ENCODE data around the gene TUBGCP5. TPM values are rescaled to one million over a fixed set of nuclear protein-coding genes. Genes with fewer than 3 reads are reported as not detected.

The TUBGCP5 gene
- total RNA-seq, 3 donors from 2014 or later (not counting 1 experiment from before 2014, with no cell fraction given) = 14.7 to 20.4 (median 17.5) TPM

- no peaks in the 10 kb centered on the region for H3K36me3 Mint-ChIP-seq
- no peak for ATAC-seq
- no peak for TF ChIP-seq CTCF (IDR thresholded peaks at IDR 0.05)
- Histone ChIP-seq H3K27ac (ENCODE audit: low read length) (no peak overlapping the region), H3K9me3 (ENCODE audit: control insufficient read depth, insufficient read depth, low read length) (no peaks in the 10 kb centered on the region), H3K27me3 (ENCODE audit: control insufficient read depth, insufficient read depth, low read length) (no peaks in the 10 kb centered on the region), H3K4me1 (ENCODE audit: control insufficient read depth, insufficient read depth, low read length) (no peaks in the 10 kb centered on the region), H3K36me3 (ENCODE audit: control insufficient read depth, insufficient read depth, low read length) (no peaks in the 10 kb centered on the region), H3K4me3 (ENCODE audit: low read length) (no peak overlapping the region)
- DNase-seq = no peak
- 77% methylated on average over 5 of the region's 5 CpGs for WGBS (ENCODE audit: insufficient coverage)
- no peaks in the 10 kb centered on the region for H3K27me3 Mint-ChIP-seq (ENCODE audit: low read depth in 2 of 2)
- H3K9me3 Mint-ChIP-seq = no peaks in the 10 kb centered on the region
- H3K4me3 Mint-ChIP-seq = no peak overlapping the region
- H3K4me1 Mint-ChIP-seq = peaks cover 0 to 5% of the 10 kb centered on the region in 2 donors
- H3K27ac Mint-ChIP-seq = no peak overlapping the region
- intact Hi-C loops (cut with micrococcal nuclease) = no loop called here
Measured at GRCh38 chr15:22968366-22968765, 71.0 kb downstream of the TUBGCP5 start.

- Histone ChIP-seq H3K4me3 (ENCODE audit: low read length) (no peak overlapping the region), H3K27me3 (ENCODE audit: control insufficient read depth, insufficient read depth, low read length) (no peaks in the 10 kb centered on the region), H3K9me3 (ENCODE audit: control insufficient read depth, insufficient read depth, low read length) (no peaks in the 10 kb centered on the region), H3K4me1 (ENCODE audit: control insufficient read depth, insufficient read depth, low read length) (no peaks in the 10 kb centered on the region), H3K36me3 (ENCODE audit: control insufficient read depth, insufficient read depth, low read length) (no peaks in the 10 kb centered on the region), H3K27ac (ENCODE audit: low read length) (no peak overlapping the region)
- no peak for DNase-seq
- Mint-ChIP-seq H3K27ac (no peak overlapping the region), H3K36me3 (no peaks in the 10 kb centered on the region), H3K4me3 (no peak overlapping the region), H3K4me1 (peaks cover 0 to 4% of the 10 kb centered on the region in 2 donors), H3K27me3 (ENCODE audit: low read depth in 2 of 2) (no peaks in the 10 kb centered on the region), H3K9me3 (no peaks in the 10 kb centered on the region)
- intact Hi-C loops (cut with micrococcal nuclease) = no loop called here
- no peak for ATAC-seq
- 95% methylated on average over 15 of the region's 15 CpGs for WGBS (ENCODE audit: insufficient coverage)
- TF ChIP-seq CTCF (IDR thresholded peaks at IDR 0.05) = no peak
Measured at GRCh38 chr15:22967084-22967770, 72.1 kb downstream of the TUBGCP5 start.

GRCh38 chr15:22966321-22967083, 72.9 kb downstream of the TUBGCP5 start:
- Histone ChIP-seq H3K36me3 (ENCODE audit: control insufficient read depth, insufficient read depth, low read length) (no peaks in the 10 kb centered on the region), H3K27ac (ENCODE audit: low read length) (no peak overlapping the region), H3K9me3 (ENCODE audit: control insufficient read depth, insufficient read depth, low read length) (no peaks in the 10 kb centered on the region), H3K4me3 (ENCODE audit: low read length) (no peak overlapping the region), H3K4me1 (ENCODE audit: control insufficient read depth, insufficient read depth, low read length) (no peaks in the 10 kb centered on the region), H3K27me3 (ENCODE audit: control insufficient read depth, insufficient read depth, low read length) (no peaks in the 10 kb centered on the region)
- no peak overlapping the region for H3K27ac Mint-ChIP-seq
- ATAC-seq (no peak), DNase-seq (no peak)
- no peaks in the 10 kb centered on the region for H3K27me3 Mint-ChIP-seq (ENCODE audit: low read depth in 2 of 2)
- intact Hi-C loops (cut with micrococcal nuclease) = no loop called here
- TF ChIP-seq CTCF (IDR thresholded peaks at IDR 0.05) = no peak
- no peaks in the 10 kb centered on the region for H3K9me3 Mint-ChIP-seq
- H3K36me3 Mint-ChIP-seq = no peaks in the 10 kb centered on the region
- peaks cover 0 to 4% of the 10 kb centered on the region in 2 donors for H3K4me1 Mint-ChIP-seq
- 92% methylated on average over 19 of the region's 20 CpGs for WGBS (ENCODE audit: insufficient coverage)
- no peak overlapping the region for H3K4me3 Mint-ChIP-seq

Data from natural killer cell (primary cell).